ENCODE measurements around the gene AP2B1.
A peak's percentile ranks its signal among the peaks of the same experiment; 100 is the strongest.

AP2B1 gene

DNA sequence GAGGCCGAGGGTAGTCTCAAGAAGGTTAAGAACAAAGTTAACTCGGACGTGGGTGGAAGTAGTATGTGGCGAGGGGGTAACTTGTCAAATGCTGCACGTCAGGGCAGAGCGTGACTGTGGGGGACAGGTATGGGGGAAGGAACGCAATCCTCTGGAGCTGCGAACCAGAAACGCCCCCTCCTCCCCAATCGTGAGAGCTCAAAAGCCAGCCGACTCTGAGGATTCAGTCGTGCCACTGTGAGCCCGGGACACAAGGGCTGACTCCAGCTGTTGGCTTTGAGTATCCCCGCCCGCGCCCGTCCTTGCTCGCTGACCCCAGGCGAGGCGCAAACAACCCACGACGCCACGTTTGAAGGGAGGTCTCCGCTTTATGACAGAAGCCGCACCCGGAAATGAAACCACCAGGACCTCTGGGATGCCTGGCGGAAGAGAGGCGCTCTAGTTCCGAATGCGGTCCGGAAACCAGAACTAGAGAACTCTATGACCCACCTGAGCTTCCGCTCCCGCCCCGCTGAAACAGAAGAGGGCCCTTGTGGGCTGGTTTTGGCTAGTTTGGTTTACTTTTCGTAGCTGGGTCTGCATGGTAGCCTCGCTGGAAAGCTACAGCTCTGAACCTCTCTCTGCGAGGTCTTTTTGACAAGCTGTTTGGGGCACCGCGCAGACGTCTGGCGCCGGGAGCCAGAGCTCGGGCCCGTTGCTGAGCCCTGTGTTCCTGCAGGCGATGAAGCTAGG, 8.8 kb upstream of the AP2B1 start, which contains the start of gene PEX12:
Gene PEX12, minus strand, starts transcription at position 375 of the 732 bp plus-strand sequence. CDS start 550 bp downstream, outside the sequence.
- Histone ChIP-seq H3K4me1 (ENCODE audit: control insufficient read depth in 2 of 2, insufficient read depth in 1 of 2, low read depth in 1 of 2, low read length in 2 of 2) (peaks cover 2 to 5% of the 10 kb centered on the region in 2 donors), H3K14ac (ENCODE audit: low read length) (peak within 1 kb of the TSS; percentile 25), H3K27me3 (ENCODE audit: control insufficient read depth in 3 of 3, insufficient read depth in 3 of 3, low read depth in 1 of 3, low read length in 3 of 3) (no peaks in the 10 kb centered on the region), H4K8ac (ENCODE audit: low read depth, low read length) (peak within 1 kb of the TSS; percentile 83), H3K4ac (ENCODE audit: low read length) (no peak within 1 kb of the TSS), H3K4me3 (ENCODE audit: low read length in 2 of 2) (peak within 1 kb of the TSS; percentile 69 to 97), H3K23ac (ENCODE audit: low read depth, low read length, poor library complexity) (peak within 1 kb of the TSS; percentile 92), H3K36me3 (replicated peaks in 1 of 2; ENCODE audit: control insufficient read depth in 2 of 2, insufficient read depth in 2 of 2, low read length in 2 of 2) (peaks cover 9 to 34% of the 10 kb centered on the region in 2 donors), H2BK120ac (ENCODE audit: low read depth, low read length) (no peak within 1 kb of the TSS), H4K91ac (ENCODE audit: low read depth, low read length, poor library complexity) (no peak within 1 kb of the TSS), H2BK12ac (ENCODE audit: low read length) (no peak within 1 kb of the TSS), H3K4me2 (ENCODE audit: insufficient read depth, low read length, poor library complexity, severe bottlenecking) (peak within 1 kb of the TSS; percentile 87), H3K79me1 (ENCODE audit: low read depth, low read length) (peaks cover 2% of the 10 kb centered on the region), H2AK5ac (ENCODE audit: low read depth, low read length) (peak within 1 kb of the TSS; percentile 73), H2BK15ac (ENCODE audit: low read length) (no peak within 1 kb of the TSS), H3K9ac (ENCODE audit: low read depth, low read length, poor library complexity) (peak within 1 kb of the TSS; percentile 94), H3K9me3 (replicated peaks in 1 of 2; ENCODE audit: control insufficient read depth in 2 of 2, insufficient read depth in 1 of 2, low read depth in 1 of 2, low read length in 2 of 2) (no peaks in the 10 kb centered on the region), H3K18ac (ENCODE audit: low read length) (peak within 1 kb of the TSS; percentile 92), H2BK5ac (ENCODE audit: low read length) (peak within 1 kb of the TSS; percentile 30), H3K27ac (replicated peaks; ENCODE audit: low read length) (peak within 1 kb of the TSS; percentile 73), H2AFZ (ENCODE audit: low read length) (peak within 1 kb of the TSS; percentile 88)
- no CpG with 5 or more reads among the region's 45 CpGs for WGBS, 2 donors (ENCODE audit: extremely low coverage in 2 of 2, insufficient read length in 2 of 2, insufficient replicate concordance in 1 of 2)
- DNase-seq (ENCODE audit: low spot score) = peak; percentile 66

- Histone ChIP-seq H3K9ac (ENCODE audit: low read depth, low read length, poor library complexity) (peak overlapping the region; percentile 80), H3K27ac (replicated peaks; ENCODE audit: low read length) (peak overlapping the region; percentile 73), H2BK120ac (ENCODE audit: low read depth, low read length) (no peak overlapping the region), H3K4me2 (ENCODE audit: insufficient read depth, low read length, poor library complexity, severe bottlenecking) (peak overlapping the region; percentile 39), H3K18ac (ENCODE audit: low read length) (peak overlapping the region; percentile 92), H3K27me3 (ENCODE audit: control insufficient read depth in 3 of 3, insufficient read depth in 3 of 3, low read depth in 1 of 3, low read length in 3 of 3) (no peaks in the 10 kb centered on the region), H4K8ac (ENCODE audit: low read depth, low read length) (no peak overlapping the region), H3K4ac (ENCODE audit: low read length) (no peak overlapping the region), H3K23ac (ENCODE audit: low read depth, low read length, poor library complexity) (no peak overlapping the region), H4K91ac (ENCODE audit: low read depth, low read length, poor library complexity) (no peak overlapping the region), H2BK15ac (ENCODE audit: low read length) (no peak overlapping the region), H3K79me1 (ENCODE audit: low read depth, low read length) (peaks cover 2% of the 10 kb centered on the region), H3K4me1 (ENCODE audit: control insufficient read depth in 2 of 2, insufficient read depth in 1 of 2, low read depth in 1 of 2, low read length in 2 of 2) (peaks cover 2 to 5% of the 10 kb centered on the region in 2 donors), H2BK5ac (ENCODE audit: low read length) (no peak overlapping the region), H2AK5ac (ENCODE audit: low read depth, low read length) (no peak overlapping the region), H2AFZ (ENCODE audit: low read length) (peak overlapping the region; percentile 88), H3K36me3 (replicated peaks in 1 of 2; ENCODE audit: control insufficient read depth in 2 of 2, insufficient read depth in 2 of 2, low read length in 2 of 2) (peaks cover 7 to 28% of the 10 kb centered on the region in 2 donors), H3K14ac (ENCODE audit: low read length) (no peak overlapping the region), H3K9me3 (replicated peaks in 1 of 2; ENCODE audit: control insufficient read depth in 2 of 2, insufficient read depth in 1 of 2, low read depth in 1 of 2, low read length in 2 of 2) (no peaks in the 10 kb centered on the region), H2BK12ac (ENCODE audit: low read length) (no peak overlapping the region), H3K4me3 (ENCODE audit: low read length in 2 of 2) (peak overlapping the region; percentile 69 to 97)
- no CpG with 5 or more reads among the region's 11 CpGs for WGBS, 2 donors (ENCODE audit: extremely low coverage in 2 of 2, insufficient read length in 2 of 2, insufficient replicate concordance in 1 of 2)
- no peak for DNase-seq (ENCODE audit: low spot score)
Observed at GRCh38 chr17:35578929-35579432, 8.1 kb upstream of the AP2B1 start.

DNA sequence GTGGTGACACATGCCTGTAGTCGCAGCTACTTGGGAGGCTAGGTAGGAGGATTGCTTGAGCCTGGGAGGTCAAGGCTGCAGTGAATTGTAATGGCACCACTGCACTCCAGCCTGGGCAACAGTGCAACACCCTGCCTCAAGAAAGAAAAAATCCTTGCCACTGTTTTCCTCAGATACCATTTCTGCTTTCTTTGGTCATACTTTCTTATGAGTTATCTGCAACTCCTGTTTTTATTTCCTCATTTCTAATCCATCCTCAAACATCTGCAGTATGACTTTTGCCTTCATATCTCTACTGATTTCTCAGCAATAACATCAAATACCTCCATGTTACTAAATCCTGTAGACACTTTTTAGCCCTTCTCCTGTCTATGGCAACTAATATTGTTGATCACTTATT, 3.1 kb upstream of the AP2B1 start:
- Histone ChIP-seq H2BK120ac (ENCODE audit: low read depth, low read length) (no peak overlapping the region), H3K79me1 (ENCODE audit: low read depth, low read length) (no peaks in the 10 kb centered on the region), H2BK15ac (ENCODE audit: low read length) (no peak overlapping the region), H3K4me2 (ENCODE audit: insufficient read depth, low read length, poor library complexity, severe bottlenecking) (no peak overlapping the region), H3K9ac (ENCODE audit: low read depth, low read length, poor library complexity) (no peak overlapping the region), H3K9me3 (replicated peaks in 1 of 2; ENCODE audit: control insufficient read depth in 2 of 2, insufficient read depth in 1 of 2, low read depth in 1 of 2, low read length in 2 of 2) (no peaks in the 10 kb centered on the region), H3K27me3 (ENCODE audit: control insufficient read depth in 3 of 3, insufficient read depth in 3 of 3, low read depth in 1 of 3, low read length in 3 of 3) (no peaks in the 10 kb centered on the region), H3K27ac (replicated peaks; ENCODE audit: low read length) (no peak overlapping the region), H2BK5ac (ENCODE audit: low read length) (no peak overlapping the region), H4K8ac (ENCODE audit: low read depth, low read length) (no peak overlapping the region), H3K14ac (ENCODE audit: low read length) (no peak overlapping the region), H2BK12ac (ENCODE audit: low read length) (no peak overlapping the region), H3K4me3 (ENCODE audit: low read length in 2 of 2) (no peak overlapping the region), H3K23ac (ENCODE audit: low read depth, low read length, poor library complexity) (no peak overlapping the region), H3K4me1 (ENCODE audit: control insufficient read depth in 2 of 2, insufficient read depth in 1 of 2, low read depth in 1 of 2, low read length in 2 of 2) (peaks cover 1 to 7% of the 10 kb centered on the region in 2 donors), H2AK5ac (ENCODE audit: low read depth, low read length) (no peak overlapping the region), H2AFZ (ENCODE audit: low read length) (no peak overlapping the region), H3K18ac (ENCODE audit: low read length) (no peak overlapping the region), H3K36me3 (replicated peaks in 1 of 2; ENCODE audit: control insufficient read depth in 2 of 2, insufficient read depth in 2 of 2, low read length in 2 of 2) (no peaks in the 10 kb centered on the region), H4K91ac (ENCODE audit: low read depth, low read length, poor library complexity) (no peak overlapping the region), H3K4ac (ENCODE audit: low read length) (no peak overlapping the region)
- no CpG with 5 or more reads among the region's 1 CpG for WGBS, 2 donors (ENCODE audit: extremely low coverage in 2 of 2, insufficient read length in 2 of 2, insufficient replicate concordance in 1 of 2)
- no peak for DNase-seq (ENCODE audit: low spot score)

DNA sequence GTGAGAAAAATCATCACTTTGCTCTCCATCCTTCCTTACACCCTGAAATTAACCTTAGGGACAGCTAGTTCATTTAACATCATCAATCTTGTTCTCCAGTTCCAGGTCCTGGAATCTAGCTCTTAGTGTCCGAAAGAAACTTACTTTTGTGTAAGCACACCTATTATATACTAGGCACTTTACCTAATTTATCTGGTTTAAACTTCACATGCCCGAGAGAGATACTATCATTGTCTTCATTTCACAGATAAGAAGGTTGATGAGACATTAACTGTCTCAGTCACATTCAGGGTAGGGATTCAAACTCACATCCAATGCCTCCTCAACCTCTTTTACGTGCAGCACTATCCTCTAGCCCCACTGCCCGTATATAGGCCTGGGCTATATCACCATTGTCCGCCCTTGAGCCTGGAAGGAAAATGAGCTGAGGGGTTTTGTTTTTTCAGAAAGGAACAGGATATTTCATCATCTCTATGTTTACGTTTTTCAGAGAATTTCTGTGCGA, 501 bp upstream of the AP2B1 start:
- no peak overlapping the region for H3K27ac ChIP-seq (replicated peaks; ENCODE audit: low read length)
- no peak overlapping the region for H3K18ac ChIP-seq (ENCODE audit: low read length)
- H3K4me1 ChIP-seq (ENCODE audit: control insufficient read depth in 2 of 2, insufficient read depth in 1 of 2, low read depth in 1 of 2, low read length in 2 of 2) = peaks cover 0 to 8% of the 10 kb centered on the region in 2 donors
- H3K4me3 ChIP-seq (ENCODE audit: low read length in 2 of 2) = peak overlapping the region; percentile 74 to 90
- no peaks in the 10 kb centered on the region for H3K27me3 ChIP-seq (ENCODE audit: control insufficient read depth in 3 of 3, insufficient read depth in 3 of 3, low read depth in 1 of 3, low read length in 3 of 3)
- H3K4me2 ChIP-seq (ENCODE audit: insufficient read depth, low read length, poor library complexity, severe bottlenecking) = peak overlapping the region; percentile 40
- no CpG with 5 or more reads among the region's 7 CpGs for WGBS, 2 donors (ENCODE audit: extremely low coverage in 2 of 2, insufficient read length in 2 of 2, insufficient replicate concordance in 1 of 2)
- H3K23ac ChIP-seq (ENCODE audit: low read depth, low read length, poor library complexity) = no peak overlapping the region
- H3K9ac ChIP-seq (ENCODE audit: low read depth, low read length, poor library complexity) = no peak overlapping the region
- H3K9me3 ChIP-seq (replicated peaks in 1 of 2; ENCODE audit: control insufficient read depth in 2 of 2, insufficient read depth in 1 of 2, low read depth in 1 of 2, low read length in 2 of 2) = no peaks in the 10 kb centered on the region
- H3K79me1 ChIP-seq (ENCODE audit: low read depth, low read length) = no peaks in the 10 kb centered on the region
- no peak overlapping the region for H4K91ac ChIP-seq (ENCODE audit: low read depth, low read length, poor library complexity)
- peak overlapping the region; percentile 84 for H2AFZ ChIP-seq (ENCODE audit: low read length)
- H2BK5ac ChIP-seq (ENCODE audit: low read length) = no peak overlapping the region
- DNase-seq (ENCODE audit: low spot score) = no peak
- H3K36me3 ChIP-seq (replicated peaks in 1 of 2; ENCODE audit: control insufficient read depth in 2 of 2, insufficient read depth in 2 of 2, low read length in 2 of 2) = peaks cover 0 to 9% of the 10 kb centered on the region in 2 donors
- H2BK120ac ChIP-seq (ENCODE audit: low read depth, low read length) = no peak overlapping the region
- H4K8ac ChIP-seq (ENCODE audit: low read depth, low read length) = no peak overlapping the region
- H3K14ac ChIP-seq (ENCODE audit: low read length) = no peak overlapping the region
- no peak overlapping the region for H3K4ac ChIP-seq (ENCODE audit: low read length)
- H2BK12ac ChIP-seq (ENCODE audit: low read length) = no peak overlapping the region
- no peak overlapping the region for H2AK5ac ChIP-seq (ENCODE audit: low read depth, low read length)
- H2BK15ac ChIP-seq (ENCODE audit: low read length) = no peak overlapping the region
